ENCODE data around the gene LRRC7. TPM values are rescaled to one million over a fixed set of nuclear protein-coding genes. Genes with fewer than 3 reads are reported as not detected.

Gene LRRC7
- total and polyA plus RNA-seq, 2 experiments from 2014 or later = 1.2 TPM; not detected in 1

GRCh38 chr1:70150444-70150843 is 582.7 kb downstream of the LRRC7 start:
- Histone ChIP-seq H4K20me1 (replicated peaks; ENCODE audit: insufficient read depth) (no peaks in the 10 kb centered on the region), H2AFZ (no peak overlapping the region), H3F3A (replicated peaks; ENCODE audit: low read depth) (no peaks in the 10 kb centered on the region), H3K27me3 (ENCODE audit: insufficient read depth) (no peaks in the 10 kb centered on the region), H3K4me2 (no peak overlapping the region), H3K4me1 (ENCODE audit: insufficient read depth) (no peaks in the 10 kb centered on the region), H3K27ac (ENCODE audit: low read depth) (no peak overlapping the region), H3K9me2 (ENCODE audit: insufficient read depth) (no peaks in the 10 kb centered on the region), H3K4me3 (no peak overlapping the region), H3K36me3 (ENCODE audit: insufficient read depth) (no peaks in the 10 kb centered on the region), H3K79me2 (replicated peaks; ENCODE audit: insufficient read depth) (no peaks in the 10 kb centered on the region)
- Mint-ChIP-seq H3K36me3 (ENCODE audit: low read depth) (peaks cover 3% of the 10 kb centered on the region; the same call in 2 of the 3 replicates), H3K9me3 (no peaks in the 10 kb centered on the region), H3K4me1 (peaks cover 2% of the 10 kb centered on the region; the same call in 1 of the 3 replicates), H3K4me3 (no peak overlapping the region), H3K27ac (no peak overlapping the region), H3K27me3 (ENCODE audit: insufficient read depth, low read depth, poor library complexity) (peaks cover 2% of the 10 kb centered on the region)
- ATAC-seq (no peak), DNase-seq (ENCODE audit: low spot score) (no peak)
- TF ChIP-seq ZNF114 (CRISPR knock-in tag; IDR thresholded peaks at IDR 0.05) = no peak
- TF ChIP-seq CREB1 (CRISPR knock-in tag; IDR thresholded peaks at IDR 0.05; ENCODE audit: low read depth) = no peak
- TF ChIP-seq NANOG (IDR thresholded peaks at IDR 0.05; ENCODE audit: borderline replicate concordance) = no peak
- TF ChIP-seq ZNF331 (CRISPR knock-in tag; IDR thresholded peaks at IDR 0.05; ENCODE audit: low read depth) = no peak
- TF ChIP-seq EZH2phosphoT487 (IDR thresholded peaks at IDR 0.05; ENCODE audit: unreplicated experiment) = no peak
- TF ChIP-seq REST (IDR thresholded peaks at IDR 0.05; ENCODE audit: unreplicated experiment) = no peak
- TF ChIP-seq POLR2AphosphoS5 (IDR thresholded peaks at IDR 0.05; ENCODE audit: low read depth) = no peak
- no peak for TF ChIP-seq ZNF462 (CRISPR knock-in tag; IDR thresholded peaks at IDR 0.05)
- no peak for TF ChIP-seq STAT1 (IDR thresholded peaks at IDR 0.05; ENCODE audit: unreplicated experiment)
- TF ChIP-seq JUNB (IDR thresholded peaks at IDR 0.05; ENCODE audit: unreplicated experiment) = no peak
- TF ChIP-seq CTCF (conservative IDR thresholded peaks at IDR 0.05; ENCODE audit: low read depth in 2 of 2) = no peak
- TF ChIP-seq ETS1 (IDR thresholded peaks at IDR 0.05) = no peak
